Coronary artery (tissue), 2 donors: Measurements from ENCODE around the gene SHANK1.

Source experiments
- DNase-seq: peaks from one replicate; pipeline ENCODE4 v3.0.0-alpha.2; 2017; ENCODE audit warnings: low spot score
- H3K27ac ChIP-seq, 2 donors: fragments of 200-600 bp; sonication (generic); one replicate each; pipeline ENCODE4 v1.5.1; 2016 to 2019
- H3K4me3 ChIP-seq: fragments of 200-600 bp; sonication (generic); 2 replicates; pipeline ENCODE4 v1.5.1; 2016; ENCODE audit warnings: mild to moderate bottlenecking, moderate library complexity
- TF ChIP-seq, protein P1 (sequence below): fragments of 200-600 bp; sonication (generic); IDR thresholded peaks from one replicate; pipeline ENCODE4 v1.5.1; 2019; ENCODE audit warnings: antibody characterized with exemption

The SHANK1 gene

DNA sequence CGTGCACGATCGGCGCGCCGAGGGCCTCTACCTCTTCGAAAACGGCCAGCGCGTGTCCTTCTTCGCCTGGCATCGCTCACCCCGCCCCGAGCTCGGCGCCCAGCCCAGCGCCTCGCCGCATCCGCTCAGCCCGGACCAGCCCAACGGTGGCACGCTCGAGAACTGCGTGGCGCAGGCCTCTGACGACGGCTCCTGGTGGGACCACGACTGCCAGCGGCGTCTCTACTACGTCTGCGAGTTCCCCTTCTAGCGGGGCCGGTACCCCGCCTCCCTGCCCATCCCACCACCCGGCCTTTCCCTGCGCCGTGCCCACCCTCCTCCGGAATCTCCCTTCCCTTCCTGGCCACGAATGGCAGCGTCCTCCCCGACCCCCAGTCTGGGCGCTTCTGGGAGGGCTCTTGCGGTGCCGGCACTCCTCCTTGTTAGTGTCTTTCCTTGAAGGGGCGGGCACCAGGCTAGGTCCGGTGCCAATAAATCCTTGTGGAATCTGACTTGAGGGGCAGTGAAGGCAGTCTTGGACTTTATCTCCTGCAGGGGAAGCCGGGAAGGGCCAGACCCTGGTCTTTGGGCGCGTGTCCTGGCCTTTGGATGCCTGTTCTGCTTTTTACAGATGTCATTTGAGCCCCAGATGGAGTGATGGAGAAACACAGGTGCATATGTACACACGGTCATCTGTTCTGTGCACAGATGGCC, 5.8 kb upstream of the SHANK1 start:
- peak overlapping the region; percentile 73 for H3K4me3 ChIP-seq
- no peak for DNase-seq
- TF ChIP-seq, protein P1, sequence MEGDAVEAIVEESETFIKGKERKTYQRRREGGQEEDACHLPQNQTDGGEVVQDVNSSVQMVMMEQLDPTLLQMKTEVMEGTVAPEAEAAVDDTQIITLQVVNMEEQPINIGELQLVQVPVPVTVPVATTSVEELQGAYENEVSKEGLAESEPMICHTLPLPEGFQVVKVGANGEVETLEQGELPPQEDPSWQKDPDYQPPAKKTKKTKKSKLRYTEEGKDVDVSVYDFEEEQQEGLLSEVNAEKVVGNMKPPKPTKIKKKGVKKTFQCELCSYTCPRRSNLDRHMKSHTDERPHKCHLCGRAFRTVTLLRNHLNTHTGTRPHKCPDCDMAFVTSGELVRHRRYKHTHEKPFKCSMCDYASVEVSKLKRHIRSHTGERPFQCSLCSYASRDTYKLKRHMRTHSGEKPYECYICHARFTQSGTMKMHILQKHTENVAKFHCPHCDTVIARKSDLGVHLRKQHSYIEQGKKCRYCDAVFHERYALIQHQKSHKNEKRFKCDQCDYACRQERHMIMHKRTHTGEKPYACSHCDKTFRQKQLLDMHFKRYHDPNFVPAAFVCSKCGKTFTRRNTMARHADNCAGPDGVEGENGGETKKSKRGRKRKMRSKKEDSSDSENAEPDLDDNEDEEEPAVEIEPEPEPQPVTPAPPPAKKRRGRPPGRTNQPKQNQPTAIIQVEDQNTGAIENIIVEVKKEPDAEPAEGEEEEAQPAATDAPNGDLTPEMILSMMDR, result no peak
- peak overlapping the region in 1 of 2 donors; percentile 40 for H3K27ac ChIP-seq

DNA sequence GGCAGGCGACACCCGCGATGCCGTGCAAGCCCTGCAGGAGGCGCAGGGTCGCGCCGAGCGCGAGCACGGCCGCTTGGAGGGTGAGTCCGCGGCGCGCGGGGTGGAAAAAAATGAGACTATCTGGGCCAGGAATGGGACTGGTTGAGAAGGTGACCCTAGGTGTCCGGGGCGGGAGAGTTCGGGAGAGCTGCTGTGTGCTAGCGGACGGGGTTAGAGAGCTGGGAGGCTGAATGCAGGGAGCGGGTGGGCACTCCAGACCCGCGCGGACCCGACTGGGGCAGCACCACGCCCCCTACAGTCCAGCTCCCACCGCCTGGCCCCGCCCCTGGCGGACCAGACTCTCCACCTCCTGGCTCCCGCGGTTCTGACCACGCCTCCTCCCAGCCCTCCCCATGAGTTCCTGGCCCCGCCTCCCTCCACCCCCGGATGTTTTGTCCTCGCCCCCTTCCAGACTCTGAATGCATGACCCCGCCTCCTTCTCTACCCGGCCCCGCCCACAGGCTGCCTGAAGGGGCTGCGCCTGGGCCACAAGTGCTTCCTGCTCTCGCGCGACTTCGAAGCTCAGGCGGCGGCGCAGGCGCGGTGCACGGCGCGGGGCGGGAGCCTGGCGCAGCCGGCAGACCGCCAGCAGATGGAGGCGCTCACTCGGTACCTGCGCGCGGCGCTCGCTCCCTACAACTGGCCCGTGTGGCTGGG, 5.1 kb upstream of the SHANK1 start:
- peak overlapping the region; percentile 73 for H3K4me3 ChIP-seq

DNA sequence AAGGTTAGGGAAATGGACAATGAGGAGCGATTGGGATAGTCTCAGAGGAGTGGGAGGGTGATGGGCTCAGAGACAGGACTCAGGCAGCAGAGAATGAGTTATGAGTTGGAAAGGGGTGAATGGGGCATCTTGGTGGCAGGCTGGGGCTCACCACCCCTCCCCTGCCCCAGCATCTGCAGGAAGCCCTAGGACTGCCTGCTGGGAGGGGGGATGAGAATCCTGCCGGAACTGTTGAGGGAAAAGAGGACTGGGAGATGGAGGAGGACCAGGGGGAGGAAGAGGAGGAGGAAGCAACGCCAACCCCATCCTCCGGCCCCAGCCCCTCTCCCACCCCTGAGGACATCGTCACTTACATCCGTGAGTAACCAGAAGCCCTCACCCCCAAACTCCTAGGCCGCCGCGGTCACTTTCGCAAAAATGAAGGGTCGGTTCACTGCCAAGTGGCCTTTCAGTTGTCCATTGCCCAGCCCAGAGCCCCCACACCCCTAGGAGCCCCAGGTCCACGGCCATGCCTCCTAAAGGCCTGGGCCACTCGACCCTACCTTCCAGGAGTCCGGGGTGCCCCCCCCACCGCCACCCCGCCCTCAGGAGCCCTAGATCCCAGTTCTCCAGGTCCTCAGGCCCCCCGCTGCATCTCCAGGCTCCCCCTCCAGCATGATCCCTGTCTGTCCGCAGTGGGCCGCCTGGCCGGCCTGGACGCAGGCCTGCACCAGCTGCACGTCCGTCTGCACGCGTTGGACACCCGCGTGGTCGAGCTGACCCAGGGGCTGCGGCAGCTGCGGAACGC, 4.3 kb upstream of the SHANK1 start:
- Histone ChIP-seq H3K4me3 (peak overlapping the region; percentile 73), H3K27ac (peak overlapping the region in 1 of 2 donors; percentile 70)
- TF ChIP-seq, protein P1, result no peak
- no peak for DNase-seq

More for the DNA sequence above, 5.1 kb upstream of the SHANK1 start:
- peak overlapping the region in 1 of 2 donors; percentile 70 for H3K27ac ChIP-seq
- TF ChIP-seq, protein P1, result no peak
- DNase-seq, result peak; percentile 97

DNA sequence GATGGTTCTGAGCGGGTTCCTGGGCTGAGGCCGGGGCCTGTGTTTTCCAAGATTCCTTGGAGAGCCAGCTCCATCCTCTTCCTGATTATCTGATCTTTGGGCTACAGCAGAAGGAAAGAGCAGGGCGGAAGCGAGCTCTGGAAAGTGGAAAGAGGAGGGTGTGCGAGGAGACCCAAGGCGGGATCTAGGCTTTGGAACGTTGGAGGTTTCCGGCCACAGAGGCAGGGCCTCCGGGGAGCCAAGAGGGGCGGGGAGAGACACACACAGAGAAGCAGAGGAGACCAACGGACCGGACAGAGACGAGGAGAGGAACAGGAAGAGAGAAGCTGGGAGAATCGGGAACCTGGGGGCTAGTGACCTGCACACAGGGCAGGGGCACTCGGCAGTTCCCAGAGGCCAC, 3.5 kb upstream of the SHANK1 start, which contains the start of gene CLEC11A:
Gene CLEC11A (plus strand): TSS at position 296 of the 400 bp plus-strand sequence. CDS start 162 bp downstream, outside the sequence.
- no peak for DNase-seq
- TF ChIP-seq, protein P1, result no peak
- Histone ChIP-seq H3K4me3 (peak within 1 kb of the TSS; percentile 73), H3K27ac (peak within 1 kb of the TSS in 1 of 2 donors; percentile 70)

DNA sequence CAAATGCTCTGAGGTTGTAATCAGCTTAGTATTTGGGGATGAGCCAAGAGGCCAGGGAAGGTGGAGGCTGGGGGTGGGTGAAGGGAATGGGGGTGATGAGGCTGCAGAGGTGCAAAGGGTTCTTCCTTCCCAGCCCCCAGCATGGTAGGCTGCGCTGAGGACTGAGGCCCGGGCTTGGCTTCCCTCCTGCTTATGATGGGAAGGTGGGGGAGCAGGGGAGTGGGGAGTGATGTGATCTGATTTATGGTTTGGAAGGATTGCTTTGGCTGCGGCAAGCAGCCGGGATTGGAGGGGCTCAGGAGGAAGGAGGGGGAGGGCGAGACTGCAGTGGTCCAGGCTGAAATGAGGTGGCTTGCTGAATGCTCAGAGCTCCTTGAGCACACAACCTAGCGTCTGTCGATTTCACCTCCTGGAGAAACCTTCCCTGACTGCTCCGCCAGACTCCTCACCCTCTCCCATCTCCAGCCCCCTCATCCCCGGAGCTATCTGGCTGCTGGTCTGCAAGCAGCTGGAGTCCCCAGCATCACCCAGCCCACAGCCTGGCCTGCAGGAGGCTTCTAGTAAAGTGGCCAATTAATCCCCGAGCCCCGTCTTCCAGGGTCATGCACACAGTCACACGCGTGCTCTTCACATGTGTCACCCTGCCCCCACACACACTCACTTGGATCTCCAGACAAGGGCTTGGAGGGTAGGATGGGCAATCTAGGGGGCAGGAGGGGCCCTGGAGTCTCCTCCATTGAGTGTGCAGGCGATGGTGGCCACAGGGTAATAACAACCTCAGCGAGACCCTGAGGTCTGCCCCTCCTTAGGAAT, 2.8 kb upstream of the SHANK1 start:
- Histone ChIP-seq H3K4me3 (peak overlapping the region; percentile 73), H3K27ac (peak overlapping the region in 1 of 2 donors; percentile 50)
- no peak for DNase-seq
- TF ChIP-seq, protein P1, result no peak

DNA sequence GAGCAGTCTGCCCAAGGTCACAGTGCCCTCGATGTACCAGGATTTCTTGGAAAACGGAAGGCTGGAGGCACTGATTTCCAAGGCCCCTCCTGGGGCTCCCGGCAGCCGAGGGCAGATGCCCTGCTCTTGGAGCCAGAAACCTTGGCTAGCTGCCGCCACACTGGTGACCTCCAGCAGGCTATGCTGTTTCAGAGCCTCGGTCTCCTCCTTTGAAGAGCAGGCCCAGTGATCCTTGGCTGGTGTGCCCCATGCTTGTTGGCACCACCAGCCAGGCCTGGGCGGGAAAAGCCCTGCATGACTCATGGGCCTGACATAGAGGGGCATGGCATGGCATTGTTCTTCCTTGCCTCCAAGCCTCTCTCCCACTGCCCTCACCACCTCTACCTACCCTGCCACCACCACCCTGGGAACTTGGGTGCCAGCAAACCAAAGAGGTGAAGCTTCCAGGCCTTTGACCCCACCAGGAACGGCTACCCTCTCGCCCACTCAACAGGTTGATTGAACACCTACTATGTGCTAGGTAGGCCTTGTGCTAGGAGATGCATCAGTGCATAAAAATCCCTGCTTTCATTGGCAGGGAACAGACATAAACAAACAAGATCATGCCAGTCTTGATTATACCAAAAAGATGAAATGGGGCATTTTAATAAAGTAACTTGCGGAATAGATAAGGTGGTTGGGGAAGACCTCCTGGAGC, 2.0 kb upstream of the SHANK1 start:
- no peak overlapping the region for H3K27ac ChIP-seq
- TF ChIP-seq, protein P1, result no peak
- no peak for DNase-seq

More for the DNA sequence above, 2.0 kb upstream of the SHANK1 start:
- no peak overlapping the region for H3K4me3 ChIP-seq
